HUES64 (cell line): ENCODE data around the gene POLR2I. TPM values are rescaled to one million over a fixed set of nuclear protein-coding genes. Genes with fewer than 3 reads are reported as not detected.

Experiments used
- H3K27ac ChIP-seq: 2 replicates; pipeline ENCODE4 v1.7.0; 2013; ENCODE audit warnings: low read depth, low read length, inconsistent platforms
- H3K27me3 ChIP-seq: 2 replicates; pipeline ENCODE4 v1.6.1; 2013; ENCODE audit warnings: mild to moderate bottlenecking, low read length; ENCODE audit not compliant: insufficient read depth
- H3K36me3 ChIP-seq: 2 replicates; pipeline ENCODE4 v1.6.1; 2013; ENCODE audit warnings: mild to moderate bottlenecking, low read length; ENCODE audit not compliant: insufficient read depth
- H3K4me1 ChIP-seq: 2 replicates; pipeline ENCODE4 v1.6.1; 2013; ENCODE audit warnings: mild to moderate bottlenecking, low read length, moderate library complexity; ENCODE audit not compliant: insufficient read depth
- H3K4me3 ChIP-seq: 2 replicates; pipeline ENCODE4 v1.5.1; 2013; ENCODE audit warnings: mild to moderate bottlenecking, low read length, moderate library complexity
- H3K9ac ChIP-seq: 2 replicates; pipeline ENCODE4 v1.6.1; 2013; ENCODE audit warnings: mild to moderate bottlenecking, low read depth, low read length
- H3K9me3 ChIP-seq: 2 replicates; pipeline ENCODE4 v1.6.1; 2013; ENCODE audit warnings: low read depth, low read length; ENCODE audit not compliant: insufficient read depth
- WGBS: fragments of 150-250, 120-280 bp; methylation state at CpG from one replicate; pipeline ENCODE4 v1.1.7; 2013; ENCODE audit warnings: missing lambda C conversion rate; 5-methylcytosine and 5-hydroxymethylcytosine counted together
- polyA plus RNA-seq, 2 experiments: library from polyadenylated mRNA; stranded (reverse); fragments of 50-300 nt; gene quantifications; one replicate each; pipeline ENCODE4 v1.2.3, GENCODE V29; 2013

The POLR2I gene
- polyA plus RNA-seq (2013, experiment 1 of 2) = 125 TPM
- polyA plus RNA-seq (2013, experiment 2 of 2) = 143 TPM

DNA sequence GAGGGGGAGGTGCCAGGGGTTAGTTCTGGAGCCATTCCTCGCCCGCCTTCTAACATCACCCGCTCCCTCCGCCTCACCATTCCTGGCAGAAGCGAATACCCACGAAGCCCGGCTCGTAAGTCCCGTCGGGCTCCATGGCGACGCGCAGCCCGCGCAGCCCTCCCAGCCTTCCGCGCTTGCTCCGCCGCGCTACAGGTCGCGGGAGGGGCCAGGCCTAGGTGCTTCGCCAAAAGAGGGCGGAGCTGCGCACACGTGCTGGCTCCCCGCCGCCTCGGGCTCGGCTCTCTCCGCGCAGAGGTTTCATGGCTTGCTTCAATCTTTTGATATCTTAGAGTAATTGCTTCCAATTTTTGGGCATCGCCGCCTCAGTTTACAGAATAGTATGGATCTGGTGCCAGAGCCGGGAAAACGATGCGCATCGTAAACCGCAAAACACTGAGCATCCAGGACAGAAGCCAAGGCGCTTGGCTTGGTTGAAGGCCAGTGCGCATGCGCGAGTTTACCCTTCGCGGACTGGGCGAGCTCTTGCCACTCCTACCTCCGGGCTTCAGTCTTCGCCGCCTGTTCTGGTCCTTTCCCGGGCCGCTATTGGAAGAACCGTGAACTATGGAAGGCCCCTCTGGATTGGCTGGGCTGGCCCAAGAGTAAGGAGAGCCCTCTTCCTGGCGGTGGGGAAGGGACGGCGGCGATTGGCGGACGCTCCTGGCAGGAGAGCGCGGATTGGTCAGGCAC lies at the start of gene POLR2I:
TSS of gene POLR2I (minus strand) at position 155 of the 732 bp plus-strand sequence. CDS start at position 136, 19 bp downstream.
- Histone ChIP-seq H3K27me3 (no peaks in the 10 kb centered on the region), H3K9ac (peak within 1 kb of the TSS; percentile 54), H3K36me3 (peaks cover 45% of the 10 kb centered on the region), H3K27ac (peak within 1 kb of the TSS; percentile 66; the same call in 1 of the 2 replicates), H3K4me1 (peaks cover 3% of the 10 kb centered on the region; the same call in 1 of the 2 replicates), H3K9me3 (no peaks in the 10 kb centered on the region), H3K4me3 (peak within 1 kb of the TSS; percentile 76)
- WGBS = under 1% methylated on average over 60 of the region's 60 CpGs

DNA sequence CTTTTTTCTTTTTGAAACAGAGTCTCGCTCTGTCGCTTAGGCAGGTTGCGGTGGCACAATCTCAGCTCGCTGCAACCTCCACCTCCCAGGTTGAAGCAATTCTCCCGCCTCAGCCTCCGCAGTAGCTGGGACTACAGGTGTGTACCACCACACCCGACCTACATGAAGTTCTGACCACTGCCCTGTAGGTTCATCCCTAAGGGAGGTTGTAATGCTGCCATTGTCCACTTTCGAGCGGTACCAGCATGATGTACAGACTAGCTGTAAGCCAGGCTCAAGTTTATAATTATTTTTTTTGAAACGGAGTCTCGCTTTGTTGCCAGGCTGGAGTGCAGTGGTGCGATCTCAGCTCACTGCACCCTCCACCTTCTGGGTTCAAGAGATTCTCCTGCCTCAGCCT lies 49.1 kb upstream of the POLR2I start:
- H3K27ac ChIP-seq = no peak overlapping the region
- peaks cover 14% of the 10 kb centered on the region; the same call in 1 of the 2 replicates for H3K4me1 ChIP-seq
- WGBS = 97% methylated on average over 12 of the region's 12 CpGs
- no peaks in the 10 kb centered on the region for H3K9me3 ChIP-seq
- H3K36me3 ChIP-seq = peaks cover 7% of the 10 kb centered on the region; the same call in 1 of the 2 replicates
- no peak overlapping the region for H3K9ac ChIP-seq
- H3K4me3 ChIP-seq = no peak overlapping the region
- no peaks in the 10 kb centered on the region for H3K27me3 ChIP-seq

DNA sequence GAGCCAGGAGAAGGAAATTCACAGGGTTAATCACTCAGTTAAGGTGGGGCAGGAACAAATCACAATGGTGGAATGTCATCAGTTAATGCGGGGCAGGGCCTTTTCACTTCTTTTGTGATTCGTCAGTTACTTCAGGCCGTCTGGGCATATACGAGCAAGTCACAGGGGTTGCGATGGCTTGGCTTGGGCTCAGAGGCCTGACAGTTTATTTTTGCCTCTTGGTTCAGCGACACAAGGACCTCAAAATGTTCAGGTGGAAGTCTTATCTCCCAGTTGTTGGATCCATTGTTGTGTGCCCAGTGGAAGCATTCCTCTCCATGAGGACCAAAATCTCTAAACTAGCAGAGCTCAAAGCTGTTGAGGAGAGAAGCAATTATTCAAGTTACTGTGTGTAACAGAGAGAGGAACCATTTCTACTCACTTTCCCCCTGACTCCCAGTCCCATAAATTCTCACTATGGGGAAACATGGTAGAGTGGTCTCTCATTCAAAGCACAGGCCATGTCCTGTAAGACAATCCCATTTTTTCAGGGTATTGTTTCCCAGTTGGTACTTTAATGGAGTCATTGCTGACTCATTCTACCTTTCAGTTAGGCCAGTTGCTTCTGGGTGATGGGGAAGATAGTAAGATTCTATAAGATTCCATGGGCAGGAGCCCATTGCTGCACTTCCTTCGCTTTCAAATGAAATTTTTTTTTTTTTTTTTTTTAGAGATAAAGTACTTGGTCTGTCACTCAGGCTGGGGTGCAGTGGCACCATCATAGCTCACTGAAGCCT lies 46.3 kb upstream of the POLR2I start:
- no peak overlapping the region for H3K4me3 ChIP-seq
- 49% methylated on average over 7 of the region's 7 CpGs for WGBS
- peak overlapping the region; percentile 59 for H3K27ac ChIP-seq
- H3K4me1 ChIP-seq = peaks cover 14% of the 10 kb centered on the region; the same call in 1 of the 2 replicates
- H3K9ac ChIP-seq = peak overlapping the region; percentile 5; the same call in 1 of the 2 replicates
- peaks cover 7% of the 10 kb centered on the region; the same call in 1 of the 2 replicates for H3K36me3 ChIP-seq
- H3K27me3 ChIP-seq = no peaks in the 10 kb centered on the region
- no peaks in the 10 kb centered on the region for H3K9me3 ChIP-seq

DNA sequence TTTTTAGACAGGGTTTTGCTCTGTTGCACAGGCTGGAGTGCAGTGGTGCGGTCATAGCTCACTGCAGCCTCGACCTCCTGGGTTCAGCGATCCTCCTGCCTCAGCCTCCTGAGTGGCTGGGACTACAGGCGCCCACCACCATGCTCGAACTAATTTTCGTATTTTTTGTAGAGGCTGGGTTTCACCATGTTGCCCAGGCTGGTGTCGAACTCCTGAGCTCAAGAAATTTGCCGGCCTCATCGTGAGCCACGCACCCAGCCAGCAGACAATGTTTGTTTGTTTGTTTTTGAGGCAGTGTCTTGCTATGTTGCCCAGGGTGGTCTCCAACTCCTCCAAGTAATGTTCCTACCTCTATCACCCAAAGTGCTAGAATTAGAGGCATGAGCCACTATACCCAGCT lies 38.5 kb upstream of the POLR2I start:
- peaks cover 41% of the 10 kb centered on the region for H3K36me3 ChIP-seq
- no peak overlapping the region for H3K9ac ChIP-seq
- H3K4me3 ChIP-seq = no peak overlapping the region
- H3K27me3 ChIP-seq = no peaks in the 10 kb centered on the region
- no peaks in the 10 kb centered on the region for H3K9me3 ChIP-seq
- 96% methylated on average over 10 of the region's 10 CpGs for WGBS
- H3K4me1 ChIP-seq = no peaks in the 10 kb centered on the region
- H3K27ac ChIP-seq = no peak overlapping the region

DNA sequence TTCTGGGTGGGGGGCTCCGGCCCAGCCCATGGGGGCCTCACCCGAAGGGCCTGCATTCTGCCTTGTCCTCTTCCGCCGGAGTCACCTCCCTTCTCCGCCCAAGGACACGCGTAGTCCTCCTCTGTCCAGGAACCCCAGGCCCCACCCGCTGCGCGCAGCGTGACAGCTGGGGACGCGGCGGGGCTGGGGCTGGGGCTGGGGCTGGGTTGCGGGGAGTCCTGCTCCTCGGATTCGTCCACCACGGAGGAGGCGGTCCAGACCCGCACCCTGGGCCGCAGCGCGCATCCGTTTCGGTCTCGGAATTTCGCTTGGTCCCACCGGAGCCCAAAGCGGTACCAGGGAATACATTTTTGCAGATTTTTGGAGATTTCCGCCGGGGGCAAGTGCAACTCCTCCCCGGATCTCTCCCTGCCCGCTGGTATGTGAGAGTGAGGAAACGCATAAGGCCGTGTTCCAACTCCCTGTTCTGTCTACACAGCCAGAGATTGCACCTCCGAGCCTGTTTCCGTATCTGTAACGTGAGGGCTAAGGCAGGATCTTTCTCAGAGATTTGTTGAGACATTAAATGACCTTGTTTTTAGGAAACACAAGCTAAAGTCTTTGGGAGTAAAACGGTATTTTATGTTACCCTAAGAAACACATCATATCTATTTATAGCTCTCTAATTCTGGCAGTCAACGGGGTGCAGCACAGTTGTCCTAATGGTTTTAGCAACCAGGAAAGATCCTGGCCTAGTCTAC lies 37.8 kb upstream of the POLR2I start, which contains the start of gene COX7A1:
TSS of gene COX7A1 (minus strand) at position 96 of the 740 bp plus-strand sequence. CDS start at position 56, 40 bp downstream.
- H3K27ac ChIP-seq = no peak within 1 kb of the TSS
- no peaks in the 10 kb centered on the region for H3K4me1 ChIP-seq
- H3K27me3 ChIP-seq = no peaks in the 10 kb centered on the region
- H3K9ac ChIP-seq = no peak within 1 kb of the TSS
- H3K36me3 ChIP-seq = peaks cover 47% of the 10 kb centered on the region
- no peak within 1 kb of the TSS for H3K4me3 ChIP-seq
- no peaks in the 10 kb centered on the region for H3K9me3 ChIP-seq
- 96% methylated on average over 40 of the region's 40 CpGs for WGBS

DNA sequence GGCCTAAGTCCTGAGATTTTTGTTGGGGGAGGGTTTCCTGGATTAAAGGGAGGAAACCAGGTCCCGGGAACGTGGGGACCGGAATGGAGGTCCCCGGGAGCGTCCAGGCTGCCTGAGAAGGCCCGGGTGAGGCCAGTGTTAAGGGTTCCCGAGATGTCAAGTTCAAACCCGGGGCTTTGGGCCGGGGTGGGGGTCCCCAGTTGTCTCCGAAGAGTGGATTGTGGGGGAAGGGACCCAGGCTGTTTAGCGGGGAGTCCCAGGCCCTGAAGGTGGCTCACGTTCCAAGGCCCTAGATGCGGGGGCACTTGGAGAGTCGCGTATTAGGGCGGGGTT lies 37.3 kb upstream of the POLR2I start:
- Histone ChIP-seq H3K9me3 (no peaks in the 10 kb centered on the region), H3K4me1 (no peaks in the 10 kb centered on the region), H3K27me3 (no peaks in the 10 kb centered on the region), H3K36me3 (peaks cover 51% of the 10 kb centered on the region), H3K9ac (no peak overlapping the region), H3K4me3 (no peak overlapping the region), H3K27ac (no peak overlapping the region)
- WGBS = 95% methylated on average over 16 of the region's 16 CpGs

DNA sequence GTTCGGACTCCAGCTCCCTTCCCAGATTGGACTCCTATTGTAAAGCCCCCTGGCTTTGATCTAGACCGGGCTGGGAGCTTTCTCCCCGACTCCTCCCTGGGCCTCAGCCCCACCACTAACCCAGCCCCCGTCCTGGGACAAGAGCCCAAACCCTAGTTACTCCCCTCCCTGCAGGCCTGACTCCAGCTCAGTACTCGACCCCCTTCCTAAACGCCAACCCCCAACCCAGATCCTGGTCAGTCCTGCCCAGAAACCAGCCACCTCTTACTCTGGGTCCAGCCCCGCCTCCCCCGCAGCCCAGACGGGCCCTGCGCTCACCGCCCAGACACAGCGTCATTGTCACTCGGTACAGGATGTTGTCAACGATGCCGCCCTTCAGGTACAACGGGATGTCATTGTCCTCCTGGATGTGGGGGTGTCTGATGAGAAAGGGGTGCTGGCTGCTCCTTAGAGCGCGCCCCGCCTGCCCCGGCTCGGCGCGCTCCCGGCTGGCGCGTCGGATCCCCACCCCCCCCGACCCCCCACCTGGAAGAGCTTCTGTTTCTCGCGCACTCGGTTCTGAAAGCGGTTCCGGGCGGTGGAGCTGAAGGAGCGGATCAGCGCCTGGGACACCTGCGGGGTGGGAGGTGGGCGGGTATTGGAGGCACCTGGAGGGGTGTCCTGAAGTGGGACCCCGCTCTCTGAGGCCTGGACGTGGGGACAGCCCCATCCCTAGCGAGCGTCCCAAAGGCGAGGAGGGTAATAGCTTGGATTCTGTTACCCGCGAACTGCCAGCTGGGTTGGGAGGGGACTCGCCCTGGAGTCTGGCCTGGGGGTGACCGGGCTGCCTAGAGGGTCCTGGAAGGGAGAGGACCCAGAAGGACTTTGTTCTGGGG lies 36.7 kb upstream of the POLR2I start:
- Histone ChIP-seq H3K4me1 (no peaks in the 10 kb centered on the region), H3K27me3 (no peaks in the 10 kb centered on the region), H3K9me3 (no peaks in the 10 kb centered on the region), H3K9ac (0 out of 2 replicates have a peak overlapping the region, but pooled peaks have one; percentile 14), H3K4me3 (no peak overlapping the region), H3K27ac (no peak overlapping the region), H3K36me3 (peaks cover 57% of the 10 kb centered on the region)
- 93% methylated on average over 38 of the region's 47 CpGs for WGBS

DNA sequence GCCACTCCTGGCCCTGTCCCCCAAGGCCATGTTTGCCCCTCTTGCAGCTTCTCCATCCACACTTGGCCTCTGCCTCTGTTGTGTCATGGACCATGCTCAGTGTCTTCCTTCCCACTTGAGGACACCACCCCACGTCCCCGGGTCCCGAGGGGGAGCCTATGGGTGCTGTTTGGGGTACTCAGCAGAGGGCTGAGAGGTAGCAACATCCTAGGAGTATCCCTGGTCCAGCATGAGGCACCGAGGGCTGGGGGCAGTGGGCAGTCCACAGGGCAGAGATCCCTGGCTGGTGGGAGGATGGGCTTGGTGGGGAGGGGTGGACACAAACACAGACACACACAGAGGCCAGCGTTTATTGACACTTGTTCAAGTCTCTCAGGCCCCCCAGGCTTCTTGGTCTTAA lies 35.9 kb upstream of the POLR2I start:
- Histone ChIP-seq H3K27me3 (no peaks in the 10 kb centered on the region), H3K9me3 (no peaks in the 10 kb centered on the region), H3K9ac (no peak overlapping the region), H3K4me1 (no peaks in the 10 kb centered on the region), H3K27ac (no peak overlapping the region), H3K36me3 (peaks cover 65% of the 10 kb centered on the region), H3K4me3 (no peak overlapping the region)
- 89% methylated on average over 5 of the region's 5 CpGs for WGBS

DNA sequence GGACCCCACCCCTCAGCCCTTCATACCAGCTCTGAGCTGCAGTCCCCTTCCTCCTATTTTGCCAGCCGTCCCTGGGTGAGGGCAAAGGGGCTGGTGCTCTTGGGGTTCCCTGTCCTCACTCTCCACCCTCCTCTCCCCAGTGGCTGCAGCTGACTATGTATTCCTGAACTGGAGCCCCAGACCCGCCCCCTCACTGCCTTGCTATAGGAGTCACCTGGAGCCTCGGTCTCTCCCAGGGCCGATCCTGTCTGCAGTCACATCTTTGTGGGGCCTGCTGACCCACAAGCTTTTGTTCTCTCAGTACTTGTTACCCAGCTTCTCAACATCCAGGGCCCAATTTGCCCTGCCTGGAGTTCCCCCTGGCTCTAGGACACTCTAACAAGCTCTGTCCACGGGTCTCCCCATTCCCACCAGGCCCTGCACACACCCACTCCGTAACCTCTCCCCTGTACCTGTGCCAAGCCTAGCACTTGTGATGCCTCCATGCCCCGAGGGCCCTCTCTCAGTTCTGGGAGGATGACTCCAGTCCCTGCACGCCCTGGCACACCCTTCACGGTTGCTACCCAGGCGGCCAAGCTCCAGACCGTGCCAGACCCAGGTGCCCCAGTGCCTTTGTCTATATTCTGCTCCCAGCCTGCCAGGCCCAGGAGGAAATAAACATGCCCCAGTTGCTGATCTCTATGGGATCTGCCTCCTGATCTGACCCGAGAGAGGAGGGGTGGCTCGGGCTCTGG lies 35.2 kb upstream of the POLR2I start:
- no peaks in the 10 kb centered on the region for H3K9me3 ChIP-seq
- H3K27ac ChIP-seq = no peak overlapping the region
- no peaks in the 10 kb centered on the region for H3K27me3 ChIP-seq
- H3K4me1 ChIP-seq = no peaks in the 10 kb centered on the region
- no peak overlapping the region for H3K9ac ChIP-seq
- no peak overlapping the region for H3K4me3 ChIP-seq
- H3K36me3 ChIP-seq = peaks cover 73% of the 10 kb centered on the region
- WGBS = 96% methylated on average over 13 of the region's 13 CpGs

DNA sequence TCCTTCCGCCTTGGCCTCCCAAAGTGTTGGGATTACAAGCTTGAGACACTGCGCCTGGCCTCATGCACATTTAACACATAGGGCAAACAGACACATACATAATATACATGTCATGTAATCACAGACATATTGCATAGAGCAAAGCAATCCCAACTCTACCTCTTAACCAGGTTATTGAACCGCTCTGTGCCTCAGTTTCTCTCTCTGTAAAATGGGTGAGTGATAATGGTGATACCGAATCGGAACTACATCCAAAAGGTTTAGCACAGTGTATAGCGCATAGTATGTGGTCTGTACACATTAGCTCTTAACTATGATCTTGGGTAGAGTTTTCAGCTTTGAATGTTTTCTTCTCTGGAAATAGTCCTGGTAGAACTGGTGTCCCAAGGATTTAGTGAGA lies 29.9 kb upstream of the POLR2I start:
- no peaks in the 10 kb centered on the region for H3K27me3 ChIP-seq
- no peaks in the 10 kb centered on the region; the same call in 1 of the 2 replicates for H3K4me1 ChIP-seq
- no peak overlapping the region for H3K9ac ChIP-seq
- H3K36me3 ChIP-seq = peaks cover 66% of the 10 kb centered on the region
- H3K27ac ChIP-seq = no peak overlapping the region
- no peaks in the 10 kb centered on the region for H3K9me3 ChIP-seq
- WGBS = 98% methylated on average over 6 of the region's 6 CpGs
- no peak overlapping the region for H3K4me3 ChIP-seq
